Measurements from ENCODE around the gene PSORS1C2.

PSORS1C2 gene

GRCh38 chr6:31158140-31158862 is 19.4 kb upstream of the PSORS1C2 start, which contains the start of gene TCF19:
TCF19 (plus strand) TSS chr6:31158589; CDS start chr6:31159470, 881 bp downstream.
- Histone ChIP-seq H3K79me2 (ENCODE audit: insufficient read depth, low read depth) (peaks cover 4% of the 10 kb centered on the region; the same call in 1 of the 2 replicates), H3K36me3 (ENCODE audit: insufficient read depth) (no peaks in the 10 kb centered on the region), H2AFZ (ENCODE audit: low read depth) (peak within 1 kb of the TSS; percentile 70), H3K27me3 (ENCODE audit: insufficient read depth, low read depth) (no peaks in the 10 kb centered on the region), H3K4me1 (ENCODE audit: low read depth, poor library complexity, severe bottlenecking) (peaks cover 31% of the 10 kb centered on the region), H3K4me3 (IDR thresholded peaks at IDR 0.05; ENCODE audit: insufficient read depth, low read depth, low read length) (no peak within 1 kb of the TSS), H3K9ac (peak within 1 kb of the TSS; percentile 30; the same call in 1 of the 2 replicates), H3K27ac (no peak within 1 kb of the TSS), H4K20me1 (ENCODE audit: insufficient read depth) (no peaks in the 10 kb centered on the region), H3K4me2 (peak within 1 kb of the TSS; percentile 87)
- TF ChIP-seq CTCF (conservative IDR thresholded peaks at IDR 0.05; ENCODE audit: low read depth, low read length) = no peak

GRCh38 chr6:31157513-31158139 is 18.8 kb upstream of the PSORS1C2 start, which contains the start of gene CCHCR1:
CCHCR1 (minus strand) TSS chr6:31157802; CDS start chr6:31157600, 202 bp downstream.
- H3K27me3 ChIP-seq (ENCODE audit: insufficient read depth, low read depth) = no peaks in the 10 kb centered on the region
- no peak within 1 kb of the TSS for H3K27ac ChIP-seq
- peak within 1 kb of the TSS; percentile 70 for H2AFZ ChIP-seq (ENCODE audit: low read depth)
- H4K20me1 ChIP-seq (ENCODE audit: insufficient read depth) = no peaks in the 10 kb centered on the region
- H3K4me2 ChIP-seq = peak within 1 kb of the TSS; percentile 87; the same call in 1 of the 2 replicates
- no peak within 1 kb of the TSS for H3K4me3 ChIP-seq (IDR thresholded peaks at IDR 0.05; ENCODE audit: insufficient read depth, low read depth, low read length)
- no peak for TF ChIP-seq CTCF (conservative IDR thresholded peaks at IDR 0.05; ENCODE audit: low read depth, low read length)
- H3K36me3 ChIP-seq (ENCODE audit: insufficient read depth) = no peaks in the 10 kb centered on the region
- peak within 1 kb of the TSS; percentile 30; the same call in 1 of the 2 replicates for H3K9ac ChIP-seq
- H3K79me2 ChIP-seq (ENCODE audit: insufficient read depth, low read depth) = peaks cover 4% of the 10 kb centered on the region; the same call in 1 of the 2 replicates
- H3K4me1 ChIP-seq (ENCODE audit: low read depth, poor library complexity, severe bottlenecking) = peaks cover 25% of the 10 kb centered on the region

GRCh38 chr6:31156641-31157040 is 17.8 kb upstream of the PSORS1C2 start:
- H2AFZ ChIP-seq (ENCODE audit: low read depth) = no peak overlapping the region
- H3K4me2 ChIP-seq = no peak overlapping the region
- no peak for TF ChIP-seq CTCF (conservative IDR thresholded peaks at IDR 0.05; ENCODE audit: low read depth, low read length)
- peaks cover 23% of the 10 kb centered on the region for H3K4me1 ChIP-seq (ENCODE audit: low read depth, poor library complexity, severe bottlenecking)
- no peaks in the 10 kb centered on the region for H3K36me3 ChIP-seq (ENCODE audit: insufficient read depth)
- no peak overlapping the region for H3K4me3 ChIP-seq (IDR thresholded peaks at IDR 0.05; ENCODE audit: insufficient read depth, low read depth, low read length)
- H3K9ac ChIP-seq = no peak overlapping the region
- no peaks in the 10 kb centered on the region for H3K27me3 ChIP-seq (ENCODE audit: insufficient read depth, low read depth)
- H3K27ac ChIP-seq = no peak overlapping the region
- no peaks in the 10 kb centered on the region for H4K20me1 ChIP-seq (ENCODE audit: insufficient read depth)
- peaks cover 4% of the 10 kb centered on the region; the same call in 1 of the 2 replicates for H3K79me2 ChIP-seq (ENCODE audit: insufficient read depth, low read depth)

- H4K20me1 ChIP-seq (ENCODE audit: insufficient read depth) = no peaks in the 10 kb centered on the region
- H2AFZ ChIP-seq (ENCODE audit: low read depth) = no peak overlapping the region
- no peaks in the 10 kb centered on the region for H3K36me3 ChIP-seq (ENCODE audit: insufficient read depth)
- H3K9ac ChIP-seq = no peak overlapping the region
- no peak overlapping the region for H3K4me3 ChIP-seq (IDR thresholded peaks at IDR 0.05; ENCODE audit: insufficient read depth, low read depth, low read length)
- H3K27me3 ChIP-seq (ENCODE audit: insufficient read depth, low read depth) = no peaks in the 10 kb centered on the region
- no peak for TF ChIP-seq CTCF (conservative IDR thresholded peaks at IDR 0.05; ENCODE audit: low read depth, low read length)
- no peak overlapping the region for H3K4me2 ChIP-seq
- H3K27ac ChIP-seq = no peak overlapping the region
- peaks cover 4% of the 10 kb centered on the region; the same call in 1 of the 2 replicates for H3K79me2 ChIP-seq (ENCODE audit: insufficient read depth, low read depth)
- peaks cover 10% of the 10 kb centered on the region for H3K4me1 ChIP-seq (ENCODE audit: low read depth, poor library complexity, severe bottlenecking)
These were observed 15.6 kb upstream of the PSORS1C2 start for GRCh38 chr6:31154436-31154835.

All from KMS-11 (cell line).